GM12874 (cell line): ENCODE data around the gene SLC50A1.

Experiments
- CTCF ChIP-seq: IDR thresholded peaks from 2 replicates; pipeline ENCODE4 v1.5.1; 2011; ENCODE audit warnings: low read depth, mild to moderate bottlenecking, control low read depth, low read length, moderate library complexity; ENCODE audit not compliant: insufficient read depth

SLC50A1 gene

GRCh38 chr1:155177192-155177917, 41.7 kb downstream of the SLC50A1 start:
- no peak for TF ChIP-seq CTCF

GRCh38 chr1:155177918-155178281, 42.2 kb downstream of the SLC50A1 start:
- no peak for TF ChIP-seq CTCF

- no peak for TF ChIP-seq CTCF
These were observed 42.9 kb downstream of the SLC50A1 start for GRCh38 chr1:155178441-155179111.

GRCh38 chr1:155179112-155180031, 43.7 kb downstream of the SLC50A1 start:
- TF ChIP-seq CTCF, result no peak

GRCh38 chr1:155181371-155182051, 45.9 kb downstream of the SLC50A1 start:
- no peak for TF ChIP-seq CTCF

- TF ChIP-seq CTCF, result no peak
These were observed 46.4 kb downstream of the SLC50A1 start for GRCh38 chr1:155182052-155182550.

- TF ChIP-seq CTCF, result no peak
These were observed 48.1 kb downstream of the SLC50A1 start for GRCh38 chr1:155183775-155184221.
